Osteocyte (in vitro differentiated cells): ENCODE results near the gene ARHGEF7. TPM values are rescaled to one million over a fixed set of nuclear protein-coding genes. Genes with fewer than 3 reads are reported as not detected.
A peak's percentile ranks its signal among the peaks of the same experiment; 100 is the strongest.
"Not testable (repeated sequence)": the region's sequence is repeated elsewhere in the genome, so short reads cannot be mapped to it uniquely, and the experiment has no call there.

Experiments used
- DNase-seq: peaks from one replicate; pipeline ENCODE4 v3.0.0; 2021; ENCODE audit warnings: mixed read lengths; ENCODE audit not compliant: unreplicated experiment; ENCODE audit errors: extremely low spot score
- H3K27ac Mint-ChIP-seq: one replicate; pipeline ENCODE4 v1.8.0; 2021; ENCODE audit warnings: mild to moderate bottlenecking, mixed read lengths; ENCODE audit not compliant: unreplicated experiment
- H3K27me3 Mint-ChIP-seq: one replicate; pipeline ENCODE4 v1.8.0; 2021; ENCODE audit warnings: mixed read lengths; ENCODE audit not compliant: unreplicated experiment
- H3K36me3 Mint-ChIP-seq: one replicate; pipeline ENCODE4 v1.8.0; 2021; ENCODE audit warnings: mixed read lengths; ENCODE audit not compliant: unreplicated experiment
- H3K4me1 Mint-ChIP-seq: one replicate; pipeline ENCODE4 v1.8.0; 2021; ENCODE audit warnings: mixed read lengths; ENCODE audit not compliant: unreplicated experiment
- H3K4me3 Mint-ChIP-seq: one replicate; pipeline ENCODE4 v1.8.0; 2021; ENCODE audit warnings: mild to moderate bottlenecking, moderate library complexity, mixed read lengths; ENCODE audit not compliant: unreplicated experiment
- H3K9me3 Mint-ChIP-seq: one replicate; pipeline ENCODE4 v1.8.0; 2021; ENCODE audit warnings: mixed read lengths; ENCODE audit not compliant: unreplicated experiment
- CTCF ChIP-seq: fragments of 200-600 bp; sonication (generic); IDR thresholded peaks from 2 replicates; pipeline ENCODE4 v1.5.0; 2021; ENCODE audit warnings: antibody characterized with exemption, mild to moderate bottlenecking, moderate library complexity
- total RNA-seq: library from RNA; stranded (reverse); gene quantifications from 2 replicates; pipeline ENCODE4 v1.2.1, GENCODE V29; 2021

ARHGEF7 gene
- total RNA-seq, 1 donor from 2014 or later = 125 TPM

DNA sequence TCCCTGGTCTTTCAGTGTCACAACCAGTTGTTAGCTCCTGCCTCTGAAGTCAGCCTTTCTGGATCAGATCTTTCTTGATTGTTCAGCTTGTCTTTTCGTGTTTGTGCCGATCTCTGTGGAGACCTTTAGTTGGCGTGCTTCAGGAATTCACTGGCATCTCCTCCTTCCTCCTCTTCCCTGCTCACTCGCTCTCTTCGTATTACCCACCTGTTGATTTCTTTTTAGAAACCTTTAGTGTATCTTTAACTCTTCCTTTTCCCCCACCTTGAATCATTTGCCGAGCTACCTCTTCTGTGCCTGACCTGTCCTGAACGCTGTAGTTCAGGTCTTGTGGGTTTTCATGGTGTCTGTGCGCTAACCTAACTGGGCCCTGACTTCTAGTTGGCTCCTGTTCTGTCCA lies 141.3 kb downstream of the ARHGEF7 start:
- TF ChIP-seq CTCF = no peak
- no peak for DNase-seq
- Mint-ChIP-seq H3K4me3 (no peak overlapping the region), H3K27me3 (no peaks in the 10 kb centered on the region), H3K27ac (no peak overlapping the region), H3K9me3 (peaks cover 9% of the 10 kb centered on the region), H3K4me1 (peaks cover 25% of the 10 kb centered on the region), H3K36me3 (peaks cover 60% of the 10 kb centered on the region)

- TF ChIP-seq CTCF = no peak
- peaks cover 9% of the 10 kb centered on the region for H3K9me3 Mint-ChIP-seq
- H3K27me3 Mint-ChIP-seq = no peaks in the 10 kb centered on the region
- H3K27ac Mint-ChIP-seq = no peak overlapping the region
- H3K4me3 Mint-ChIP-seq = no peak overlapping the region
- H3K4me1 Mint-ChIP-seq = peaks cover 20% of the 10 kb centered on the region
- H3K36me3 Mint-ChIP-seq = peaks cover 57% of the 10 kb centered on the region
- no peak for DNase-seq
Observed at GRCh38 chr13:111256946-111257345, 141.8 kb downstream of the ARHGEF7 start.

GRCh38 chr13:111257899-111258298 lies 142.8 kb downstream of the ARHGEF7 start:
- peak; percentile 60 for DNase-seq
- Mint-ChIP-seq H3K4me1 (peaks cover 11% of the 10 kb centered on the region), H3K36me3 (peaks cover 56% of the 10 kb centered on the region)
- H3K27ac Mint-ChIP-seq, H3K9me3 Mint-ChIP-seq, H3K27me3 Mint-ChIP-seq, H3K4me3 Mint-ChIP-seq: not testable (repeated sequence)

DNA sequence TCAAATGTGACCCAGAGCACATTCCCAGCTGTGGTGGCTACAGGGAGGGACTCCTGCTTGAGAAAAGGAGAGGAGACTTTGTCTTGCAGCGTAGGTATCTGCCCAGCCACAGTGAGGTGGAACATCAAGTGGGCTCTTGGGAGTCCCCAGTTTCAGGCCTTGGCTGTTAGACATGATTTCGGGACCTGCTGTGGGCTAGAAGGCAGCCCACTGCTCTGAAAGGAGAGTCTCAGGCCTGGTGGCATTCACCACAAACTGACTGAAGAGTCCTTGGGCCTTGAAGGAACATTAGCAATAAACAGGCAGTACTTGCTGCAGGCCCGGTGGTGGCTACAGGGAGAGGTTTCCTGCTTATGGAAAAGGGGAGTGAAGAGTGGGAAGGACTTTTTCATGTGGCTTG lies 143.5 kb downstream of the ARHGEF7 start:
- H3K9me3 Mint-ChIP-seq = peaks cover 9% of the 10 kb centered on the region
- H3K4me1 Mint-ChIP-seq = peaks cover 3% of the 10 kb centered on the region
- peaks cover 56% of the 10 kb centered on the region for H3K36me3 Mint-ChIP-seq
- DNase-seq = peak; percentile 59
- H3K4me3 Mint-ChIP-seq = no peak overlapping the region
- H3K27me3 Mint-ChIP-seq = no peaks in the 10 kb centered on the region
- TF ChIP-seq CTCF = no peak
- H3K27ac Mint-ChIP-seq = no peak overlapping the region

DNA sequence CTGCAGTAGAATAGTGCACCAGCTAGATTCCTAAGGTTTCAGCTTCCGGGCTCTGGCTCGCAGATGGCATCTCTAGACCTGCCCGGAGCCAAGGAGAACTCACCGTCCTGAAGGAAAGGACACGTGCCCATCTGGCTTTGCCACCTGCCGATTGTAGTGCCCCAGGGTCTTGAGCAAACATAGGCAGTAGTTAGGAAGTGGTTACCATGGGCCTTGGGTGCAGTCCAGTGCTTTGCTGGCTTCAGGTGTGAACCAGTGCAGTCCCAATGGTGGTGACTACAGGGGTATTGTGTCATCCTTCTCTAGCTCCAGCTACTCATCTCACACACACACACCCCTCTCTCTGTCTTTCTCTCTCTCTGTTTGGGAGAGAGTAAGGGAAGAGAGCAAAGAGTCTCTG lies 143.9 kb downstream of the ARHGEF7 start:
- H3K36me3 Mint-ChIP-seq = peaks cover 52% of the 10 kb centered on the region
- H3K27ac Mint-ChIP-seq = no peak overlapping the region
- peaks cover 9% of the 10 kb centered on the region for H3K9me3 Mint-ChIP-seq
- no peak overlapping the region for H3K4me3 Mint-ChIP-seq
- no peak for TF ChIP-seq CTCF
- H3K4me1 Mint-ChIP-seq = no peaks in the 10 kb centered on the region
- DNase-seq = peak; percentile 60
- no peaks in the 10 kb centered on the region for H3K27me3 Mint-ChIP-seq

DNA sequence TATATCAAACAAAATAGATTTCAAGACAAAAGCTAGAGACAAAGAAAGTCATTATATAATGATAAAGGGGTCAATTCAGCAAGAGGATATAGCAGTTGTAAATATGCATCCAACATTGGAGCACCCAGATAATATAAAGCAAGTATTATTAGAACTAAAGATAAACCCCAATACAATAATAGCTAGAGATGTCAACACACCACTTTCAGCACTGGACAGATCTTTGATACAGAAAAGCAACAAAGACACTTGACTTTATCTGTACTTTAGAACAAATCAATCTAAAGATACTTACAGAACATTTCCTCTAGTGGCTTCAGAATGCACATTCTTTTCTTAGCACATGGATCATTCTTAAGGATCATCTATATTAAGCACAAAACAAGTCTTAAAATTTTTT lies 146.2 kb downstream of the ARHGEF7 start:
- Mint-ChIP-seq H3K9me3 (peaks cover 9% of the 10 kb centered on the region), H3K36me3 (peaks cover 52% of the 10 kb centered on the region), H3K27ac (no peak overlapping the region), H3K4me1 (no peaks in the 10 kb centered on the region), H3K4me3 (no peak overlapping the region), H3K27me3 (no peaks in the 10 kb centered on the region)
- DNase-seq = no peak
- no peak for TF ChIP-seq CTCF
